WTC11 (cell line): ENCODE results near the gene SHKBP1. TPM values are rescaled to one million over a fixed set of nuclear protein-coding genes. Genes with fewer than 3 reads are reported as not detected.

Source experiments
- ATAC-seq: fragments of 200-7000 bp; cut with Tn5 transposase; 2 replicates; pipeline ENCODE4 v1.10.0; 2021; ENCODE audit warnings: mild to moderate bottlenecking, moderate library complexity
- CTCF ChIA-PET: fragments of 300-600 bp; sonication (Branson Sonifier 250); formaldehyde crosslinking; loops from one replicate; lab custom pipeline; 2021; ENCODE audit warnings: antibody characterized with exemption; lab: Charles Lee
- POLR2A ChIA-PET: fragments of 350-600 bp; sonication (Branson Sonifier 250); formaldehyde crosslinking; loops from one replicate; lab custom pipeline; 2021; ENCODE audit warnings: antibody characterized with exemption; lab: Charles Lee
- DNase-seq: peaks from one replicate; pipeline ENCODE4 v3.0.0; 2021; ENCODE audit warnings: low spot score
- H3K27ac Mint-ChIP-seq: 2 replicates; pipeline ENCODE4 v1.8.0; 2021; ENCODE audit warnings: mixed read lengths
- H3K27me3 Mint-ChIP-seq: 2 replicates; pipeline ENCODE4 v1.8.0; 2021; ENCODE audit warnings: low read depth, mild to moderate bottlenecking, moderate library complexity, mixed read lengths
- H3K36me3 Mint-ChIP-seq: 2 replicates; pipeline ENCODE4 v1.8.0; 2021; ENCODE audit warnings: mixed read lengths
- H3K4me1 Mint-ChIP-seq: 2 replicates; pipeline ENCODE4 v1.8.0; 2022; ENCODE audit warnings: mixed read lengths
- H3K4me3 Mint-ChIP-seq: 2 replicates; pipeline ENCODE4 v1.8.0; 2021; ENCODE audit warnings: mild to moderate bottlenecking, moderate library complexity, mixed read lengths
- H3K9me3 Mint-ChIP-seq: 2 replicates; pipeline ENCODE4 v1.8.0; 2021; ENCODE audit warnings: mixed read lengths
- ELF4 ChIP-seq: sonication (generic); formaldehyde crosslinking; IDR thresholded peaks from 2 replicates; pipeline ENCODE4 v1.8.1; 2022; ENCODE audit warnings: low read depth, mild to moderate bottlenecking, moderate library complexity, missing genetic modification reagents
- EMX1 ChIP-seq: fragments of 250-450 bp; sonication (Bioruptor Pico); IDR thresholded peaks from 2 replicates; pipeline ENCODE4 v1.8.0; 2021; ENCODE audit warnings: mild to moderate bottlenecking
- NR2C2 ChIP-seq: sonication (generic); formaldehyde crosslinking; IDR thresholded peaks from 2 replicates; pipeline ENCODE4 v1.8.0; 2022; ENCODE audit warnings: mild to moderate bottlenecking, missing genetic modification reagents
- RORB ChIP-seq: fragments of 250-450 bp; sonication (Bioruptor Pico); IDR thresholded peaks from 2 replicates; pipeline ENCODE4 v1.9.0; 2021; ENCODE audit warnings: mild to moderate bottlenecking
- ZNF219 ChIP-seq: sonication (generic); formaldehyde crosslinking; IDR thresholded peaks from 2 replicates; pipeline ENCODE4 v1.8.0; 2023; ENCODE audit warnings: missing genetic modification reagents, mild to moderate bottlenecking, borderline replicate concordance
- ZNF396 ChIP-seq: fragments of 250-450 bp; sonication (Bioruptor Pico); IDR thresholded peaks from 2 replicates; pipeline ENCODE4 v1.8.0; 2021; ENCODE audit warnings: mild to moderate bottlenecking, moderate library complexity, borderline replicate concordance
- total RNA-seq: library from RNA; stranded (reverse); gene quantifications from 3 replicates; pipeline ENCODE4 v1.2.3, GENCODE V29; 2021
- TF ChIP-seq, protein P1 (sequence below): fragments of 250-450 bp; sonication (Bioruptor Pico); IDR thresholded peaks from 2 replicates; pipeline ENCODE4 v1.9.0; 2021; ENCODE audit warnings: moderate library complexity, mild to moderate bottlenecking, inconsistent platforms, borderline replicate concordance
- TF ChIP-seq, protein P2 (sequence below): sonication (generic); formaldehyde crosslinking; conservative IDR thresholded peaks from 2 replicates; pipeline ENCODE4 v1.8.1; 2023; ENCODE audit warnings: mild to moderate bottlenecking, low read depth, missing genetic modification reagents, moderate library complexity
- TF ChIP-seq, protein P3 (sequence below): sonication (generic); formaldehyde crosslinking; IDR thresholded peaks from 2 replicates; pipeline ENCODE4 v1.8.0; 2023; ENCODE audit warnings: mild to moderate bottlenecking, missing genetic modification reagents
- TF ChIP-seq, protein P4 (sequence below): sonication (generic); formaldehyde crosslinking; IDR thresholded peaks from 2 replicates; pipeline ENCODE4 v1.8.0; 2022; ENCODE audit warnings: mild to moderate bottlenecking, missing genetic modification reagents
- TF ChIP-seq, protein P5 (sequence below): sonication (generic); formaldehyde crosslinking; IDR thresholded peaks from 2 replicates; pipeline ENCODE4 v1.8.1; 2022; ENCODE audit warnings: missing genetic modification reagents, borderline replicate concordance
- TF ChIP-seq, protein P6 (sequence below): sonication (generic); formaldehyde crosslinking; IDR thresholded peaks from 2 replicates; pipeline ENCODE4 v1.8.1; 2022; ENCODE audit warnings: low read depth, mild to moderate bottlenecking, moderate library complexity, missing genetic modification reagents, borderline replicate concordance
- TF ChIP-seq, protein P7 (sequence below): sonication (generic); formaldehyde crosslinking; IDR thresholded peaks from 2 replicates; pipeline ENCODE4 v1.8.1; 2023; ENCODE audit warnings: mild to moderate bottlenecking, missing genetic modification reagents

Gene SHKBP1
- total RNA-seq, 1 experiment from 2014 or later: 71.7 TPM

DNA sequence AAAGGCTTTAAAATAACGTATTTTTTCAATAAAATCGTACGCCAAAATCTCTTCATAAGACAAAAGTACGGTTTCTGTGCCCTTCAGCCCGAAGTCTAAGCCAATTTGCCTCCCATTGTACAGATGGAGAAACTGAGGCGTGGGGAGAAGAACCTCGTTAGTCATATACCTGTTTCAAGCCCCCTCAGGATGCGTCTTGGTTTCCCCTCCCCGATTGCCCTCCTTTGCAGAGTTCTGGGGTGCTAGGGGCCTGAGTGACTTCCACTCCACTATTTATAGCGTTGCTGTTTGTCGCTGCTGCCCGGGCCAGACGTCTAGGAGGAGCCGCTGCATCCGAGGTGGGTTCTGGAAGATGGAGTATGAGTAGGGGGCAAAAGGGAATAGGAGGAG lies 22.2 kb downstream of the SHKBP1 start:
- Mint-ChIP-seq H3K4me3 (peak overlapping the region; percentile 76), H3K4me1 (peaks cover 46% of the 10 kb centered on the region), H3K27ac (no peak overlapping the region), H3K27me3 (peaks cover 83% of the 10 kb centered on the region), H3K36me3 (no peaks in the 10 kb centered on the region), H3K9me3 (no peaks in the 10 kb centered on the region)
- DNase-seq (no peak), ATAC-seq (no peak)
- ChIA-PET POLR2A (interaction anchor here (1.4 kb wide), 1 partner anchor 50 kb away, joined by 3 read pairs; no protein-coding TSS in a partner anchor), CTCF (interaction anchor here (0.6 to 7.7 kb wide), 26 partner anchors 11 to 233 kb away, joined by 3 to 94 read pairs (median 6); partner anchors contain the start of gene NUMBL)
- TF ChIP-seq, protein P1, sequence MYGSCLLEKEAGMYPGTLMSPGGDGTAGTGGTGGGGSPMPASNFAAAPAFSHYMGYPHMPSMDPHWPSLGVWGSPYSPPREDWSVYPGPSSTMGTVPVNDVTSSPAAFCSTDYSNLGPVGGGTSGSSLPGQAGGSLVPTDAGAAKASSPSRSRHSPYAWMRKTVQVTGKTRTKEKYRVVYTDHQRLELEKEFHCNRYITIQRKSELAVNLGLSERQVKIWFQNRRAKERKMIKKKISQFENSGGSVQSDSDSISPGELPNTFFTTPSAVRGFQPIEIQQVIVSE (CRISPR knock-in tag): no peak
- TF ChIP-seq NR2C2: no peak
- TF ChIP-seq, protein P2, sequence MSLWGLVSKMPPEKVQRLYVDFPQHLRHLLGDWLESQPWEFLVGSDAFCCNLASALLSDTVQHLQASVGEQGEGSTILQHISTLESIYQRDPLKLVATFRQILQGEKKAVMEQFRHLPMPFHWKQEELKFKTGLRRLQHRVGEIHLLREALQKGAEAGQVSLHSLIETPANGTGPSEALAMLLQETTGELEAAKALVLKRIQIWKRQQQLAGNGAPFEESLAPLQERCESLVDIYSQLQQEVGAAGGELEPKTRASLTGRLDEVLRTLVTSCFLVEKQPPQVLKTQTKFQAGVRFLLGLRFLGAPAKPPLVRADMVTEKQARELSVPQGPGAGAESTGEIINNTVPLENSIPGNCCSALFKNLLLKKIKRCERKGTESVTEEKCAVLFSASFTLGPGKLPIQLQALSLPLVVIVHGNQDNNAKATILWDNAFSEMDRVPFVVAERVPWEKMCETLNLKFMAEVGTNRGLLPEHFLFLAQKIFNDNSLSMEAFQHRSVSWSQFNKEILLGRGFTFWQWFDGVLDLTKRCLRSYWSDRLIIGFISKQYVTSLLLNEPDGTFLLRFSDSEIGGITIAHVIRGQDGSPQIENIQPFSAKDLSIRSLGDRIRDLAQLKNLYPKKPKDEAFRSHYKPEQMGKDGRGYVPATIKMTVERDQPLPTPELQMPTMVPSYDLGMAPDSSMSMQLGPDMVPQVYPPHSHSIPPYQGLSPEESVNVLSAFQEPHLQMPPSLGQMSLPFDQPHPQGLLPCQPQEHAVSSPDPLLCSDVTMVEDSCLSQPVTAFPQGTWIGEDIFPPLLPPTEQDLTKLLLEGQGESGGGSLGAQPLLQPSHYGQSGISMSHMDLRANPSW (CRISPR knock-in tag): no peak
- TF ChIP-seq ZNF396 (CRISPR knock-in tag): no peak

DNA sequence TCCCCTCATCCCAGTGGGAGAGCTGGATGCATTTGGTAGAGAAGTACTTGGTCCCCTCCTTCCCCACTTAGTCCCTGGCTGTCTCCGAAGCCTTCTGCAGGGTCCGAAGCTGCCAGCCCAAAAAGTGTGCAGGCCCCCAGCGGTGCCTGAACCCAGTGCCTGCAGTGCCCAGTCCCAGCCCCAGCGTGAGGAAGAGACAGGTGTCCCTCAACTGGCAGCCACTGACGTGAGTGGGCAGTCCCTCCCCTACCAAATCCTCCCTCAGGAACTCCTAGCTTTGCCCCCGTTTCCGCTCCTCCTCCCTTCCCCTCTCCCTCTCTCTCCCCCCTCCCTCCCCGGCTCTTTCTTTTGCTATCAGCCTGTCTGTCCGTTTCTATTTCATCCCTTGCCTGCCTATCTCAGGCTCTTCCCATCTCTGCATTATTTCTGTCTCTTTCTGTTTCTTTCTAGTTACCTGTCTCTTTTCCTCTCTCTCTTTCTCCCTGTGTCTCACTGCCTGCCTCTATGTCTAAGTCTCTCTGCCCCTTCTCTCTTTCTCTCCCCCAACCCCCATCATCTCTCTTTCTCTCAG lies 22.7 kb downstream of the SHKBP1 start:
- CTCF ChIA-PET: interaction anchor here (0.6 to 7.7 kb wide), 12 partner anchors 10 to 214 kb away, joined by 3 to 94 read pairs (median 22); no protein-coding TSS in a partner anchor
- Mint-ChIP-seq H3K9me3 (no peaks in the 10 kb centered on the region), H3K27me3 (peaks cover 87% of the 10 kb centered on the region), H3K27ac (no peak overlapping the region), H3K4me1 (peaks cover 46% of the 10 kb centered on the region), H3K36me3 (no peaks in the 10 kb centered on the region), H3K4me3 (peak overlapping the region; percentile 76)
- no peak for ATAC-seq
- TF ChIP-seq, protein P3, sequence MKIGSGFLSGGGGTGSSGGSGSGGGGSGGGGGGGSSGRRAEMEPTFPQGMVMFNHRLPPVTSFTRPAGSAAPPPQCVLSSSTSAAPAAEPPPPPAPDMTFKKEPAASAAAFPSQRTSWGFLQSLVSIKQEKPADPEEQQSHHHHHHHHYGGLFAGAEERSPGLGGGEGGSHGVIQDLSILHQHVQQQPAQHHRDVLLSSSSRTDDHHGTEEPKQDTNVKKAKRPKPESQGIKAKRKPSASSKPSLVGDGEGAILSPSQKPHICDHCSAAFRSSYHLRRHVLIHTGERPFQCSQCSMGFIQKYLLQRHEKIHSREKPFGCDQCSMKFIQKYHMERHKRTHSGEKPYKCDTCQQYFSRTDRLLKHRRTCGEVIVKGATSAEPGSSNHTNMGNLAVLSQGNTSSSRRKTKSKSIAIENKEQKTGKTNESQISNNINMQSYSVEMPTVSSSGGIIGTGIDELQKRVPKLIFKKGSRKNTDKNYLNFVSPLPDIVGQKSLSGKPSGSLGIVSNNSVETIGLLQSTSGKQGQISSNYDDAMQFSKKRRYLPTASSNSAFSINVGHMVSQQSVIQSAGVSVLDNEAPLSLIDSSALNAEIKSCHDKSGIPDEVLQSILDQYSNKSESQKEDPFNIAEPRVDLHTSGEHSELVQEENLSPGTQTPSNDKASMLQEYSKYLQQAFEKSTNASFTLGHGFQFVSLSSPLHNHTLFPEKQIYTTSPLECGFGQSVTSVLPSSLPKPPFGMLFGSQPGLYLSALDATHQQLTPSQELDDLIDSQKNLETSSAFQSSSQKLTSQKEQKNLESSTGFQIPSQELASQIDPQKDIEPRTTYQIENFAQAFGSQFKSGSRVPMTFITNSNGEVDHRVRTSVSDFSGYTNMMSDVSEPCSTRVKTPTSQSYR: no peak
- TF ChIP-seq, protein P4, sequence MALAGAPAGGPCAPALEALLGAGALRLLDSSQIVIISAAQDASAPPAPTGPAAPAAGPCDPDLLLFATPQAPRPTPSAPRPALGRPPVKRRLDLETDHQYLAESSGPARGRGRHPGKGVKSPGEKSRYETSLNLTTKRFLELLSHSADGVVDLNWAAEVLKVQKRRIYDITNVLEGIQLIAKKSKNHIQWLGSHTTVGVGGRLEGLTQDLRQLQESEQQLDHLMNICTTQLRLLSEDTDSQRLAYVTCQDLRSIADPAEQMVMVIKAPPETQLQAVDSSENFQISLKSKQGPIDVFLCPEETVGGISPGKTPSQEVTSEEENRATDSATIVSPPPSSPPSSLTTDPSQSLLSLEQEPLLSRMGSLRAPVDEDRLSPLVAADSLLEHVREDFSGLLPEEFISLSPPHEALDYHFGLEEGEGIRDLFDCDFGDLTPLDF (CRISPR knock-in tag): no peak
- DNase-seq: no peak
- POLR2A ChIA-PET: interaction anchor here (1.4 kb wide), 1 partner anchor 50 kb away, joined by 3 read pairs; no protein-coding TSS in a partner anchor

DNA sequence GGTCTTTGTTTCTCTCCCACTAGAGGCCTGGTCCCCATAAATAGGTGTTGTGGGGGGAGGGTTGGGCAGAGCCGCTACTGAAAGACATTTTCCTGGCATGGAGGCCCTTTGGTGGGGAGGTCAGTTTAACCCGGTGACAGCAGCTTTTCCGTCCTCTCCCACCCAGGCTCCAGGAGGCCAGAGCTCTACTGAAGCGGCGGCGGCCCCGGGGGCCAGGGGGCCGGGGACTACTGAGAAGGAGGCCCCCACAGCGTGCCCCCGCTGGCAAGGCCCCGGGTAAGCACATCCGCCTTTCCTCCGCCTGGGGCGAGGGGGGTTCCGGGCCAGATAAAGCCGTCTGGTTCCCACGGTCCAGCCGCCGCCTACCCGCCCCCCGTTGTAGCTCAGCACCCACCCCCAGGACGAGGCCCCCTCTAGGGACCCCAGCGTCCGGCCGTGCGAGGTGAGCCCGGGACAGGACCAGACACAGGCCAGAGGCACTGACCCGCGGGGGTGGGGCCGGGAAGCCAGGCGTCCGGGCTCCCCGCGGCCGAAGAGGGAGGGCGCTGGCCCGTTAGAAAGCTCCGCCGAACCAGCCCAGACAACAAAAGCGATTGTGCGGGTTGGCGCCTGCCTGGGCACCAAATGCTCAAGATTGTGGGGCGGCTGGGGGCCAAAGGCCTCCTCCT lies 23.4 kb downstream of the SHKBP1 start:
- ATAC-seq: no peak
- no peaks in the 10 kb centered on the region for H3K36me3 Mint-ChIP-seq
- H3K27ac Mint-ChIP-seq: no peak overlapping the region
- peaks cover 87% of the 10 kb centered on the region for H3K27me3 Mint-ChIP-seq
- H3K4me3 Mint-ChIP-seq: peak overlapping the region; percentile 76
- CTCF ChIA-PET: interaction anchor here (0.8 to 7.7 kb wide), 16 partner anchors 10 to 136 kb away, joined by 3 to 94 read pairs (median 22); partner anchors contain the start of gene BLVRB
- peaks cover 40% of the 10 kb centered on the region for H3K4me1 Mint-ChIP-seq
- POLR2A ChIA-PET: interaction anchor here (1.4 kb wide), 1 partner anchor 51 kb away, joined by 4 read pairs; no protein-coding TSS in a partner anchor
- no peaks in the 10 kb centered on the region for H3K9me3 Mint-ChIP-seq
- DNase-seq: no peak
- TF ChIP-seq, protein P5, sequence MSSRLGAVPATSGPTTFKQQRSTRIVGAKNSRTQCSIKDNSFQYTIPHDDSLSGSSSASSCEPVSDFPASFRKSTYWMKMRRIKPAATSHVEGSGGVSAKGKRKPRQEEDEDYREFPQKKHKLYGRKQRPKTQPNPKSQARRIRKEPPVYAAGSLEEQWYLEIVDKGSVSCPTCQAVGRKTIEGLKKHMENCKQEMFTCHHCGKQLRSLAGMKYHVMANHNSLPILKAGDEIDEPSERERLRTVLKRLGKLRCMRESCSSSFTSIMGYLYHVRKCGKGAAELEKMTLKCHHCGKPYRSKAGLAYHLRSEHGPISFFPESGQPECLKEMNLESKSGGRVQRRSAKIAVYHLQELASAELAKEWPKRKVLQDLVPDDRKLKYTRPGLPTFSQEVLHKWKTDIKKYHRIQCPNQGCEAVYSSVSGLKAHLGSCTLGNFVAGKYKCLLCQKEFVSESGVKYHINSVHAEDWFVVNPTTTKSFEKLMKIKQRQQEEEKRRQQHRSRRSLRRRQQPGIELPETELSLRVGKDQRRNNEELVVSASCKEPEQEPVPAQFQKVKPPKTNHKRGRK (CRISPR knock-in tag): no peak
- no peak for TF ChIP-seq ELF4
- no peak for TF ChIP-seq RORB (CRISPR knock-in tag)
- TF ChIP-seq, protein P6, sequence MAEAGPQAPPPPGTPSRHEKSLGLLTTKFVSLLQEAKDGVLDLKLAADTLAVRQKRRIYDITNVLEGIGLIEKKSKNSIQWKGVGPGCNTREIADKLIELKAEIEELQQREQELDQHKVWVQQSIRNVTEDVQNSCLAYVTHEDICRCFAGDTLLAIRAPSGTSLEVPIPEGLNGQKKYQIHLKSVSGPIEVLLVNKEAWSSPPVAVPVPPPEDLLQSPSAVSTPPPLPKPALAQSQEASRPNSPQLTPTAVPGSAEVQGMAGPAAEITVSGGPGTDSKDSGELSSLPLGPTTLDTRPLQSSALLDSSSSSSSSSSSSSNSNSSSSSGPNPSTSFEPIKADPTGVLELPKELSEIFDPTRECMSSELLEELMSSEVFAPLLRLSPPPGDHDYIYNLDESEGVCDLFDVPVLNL (CRISPR knock-in tag): no peak
- TF ChIP-seq EMX1 (CRISPR knock-in tag): no peak
- no peak for TF ChIP-seq ZNF219 (CRISPR knock-in tag)
- TF ChIP-seq, protein P7, sequence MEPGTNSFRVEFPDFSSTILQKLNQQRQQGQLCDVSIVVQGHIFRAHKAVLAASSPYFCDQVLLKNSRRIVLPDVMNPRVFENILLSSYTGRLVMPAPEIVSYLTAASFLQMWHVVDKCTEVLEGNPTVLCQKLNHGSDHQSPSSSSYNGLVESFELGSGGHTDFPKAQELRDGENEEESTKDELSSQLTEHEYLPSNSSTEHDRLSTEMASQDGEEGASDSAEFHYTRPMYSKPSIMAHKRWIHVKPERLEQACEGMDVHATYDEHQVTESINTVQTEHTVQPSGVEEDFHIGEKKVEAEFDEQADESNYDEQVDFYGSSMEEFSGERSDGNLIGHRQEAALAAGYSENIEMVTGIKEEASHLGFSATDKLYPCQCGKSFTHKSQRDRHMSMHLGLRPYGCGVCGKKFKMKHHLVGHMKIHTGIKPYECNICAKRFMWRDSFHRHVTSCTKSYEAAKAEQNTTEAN (CRISPR knock-in tag): no peak
- TF ChIP-seq, protein P3: no peak
